ENCODE results near the gene KCTD7.
"Not testable (repeated sequence)": the region's sequence is repeated elsewhere in the genome, so short reads cannot be mapped to it uniquely, and the experiment has no call there.

KCTD7 gene

GRCh38 chr7:66628361-66629221 lies at the start of gene KCTD7:
TSS of gene KCTD7 (plus strand) at chr7:66628881. CDS start at chr7:66629065, 184 bp downstream.
- peak; percentile 94 for DNase-seq

GRCh38 chr7:66580380-66580779 lies 48.3 kb upstream of the KCTD7 start:
- DNase-seq = not testable (repeated sequence)

- not testable (repeated sequence) for DNase-seq
Measured at GRCh38 chr7:66582816-66583489, 45.7 kb upstream of the KCTD7 start.

- no peak for DNase-seq
Measured at GRCh38 chr7:66583490-66584110, 45.1 kb upstream of the KCTD7 start.

- DNase-seq = no peak
Measured at GRCh38 chr7:66586181-66586580, 42.5 kb upstream of the KCTD7 start.

GRCh38 chr7:66588226-66588625 lies 40.5 kb upstream of the KCTD7 start:
- not testable (repeated sequence) for DNase-seq

- not testable (repeated sequence) for DNase-seq
Measured at GRCh38 chr7:66588856-66589570, 39.7 kb upstream of the KCTD7 start.

GRCh38 chr7:66590302-66591057 lies 38.2 kb upstream of the KCTD7 start:
- not testable (repeated sequence) for DNase-seq

GRCh38 chr7:66591058-66591798 lies 37.5 kb upstream of the KCTD7 start:
- DNase-seq = not testable (repeated sequence)

GRCh38 chr7:66591799-66592596 lies 36.7 kb upstream of the KCTD7 start:
- peak; percentile 76 for DNase-seq

GRCh38 chr7:66592597-66593146 lies 36.0 kb upstream of the KCTD7 start:
- DNase-seq = not testable (repeated sequence)

GRCh38 chr7:66594082-66594481 lies 34.6 kb upstream of the KCTD7 start:
- not testable (repeated sequence) for DNase-seq

GRCh38 chr7:66597461-66597860 lies 31.2 kb upstream of the KCTD7 start:
- DNase-seq = no peak

- DNase-seq = no peak
Measured at GRCh38 chr7:66602159-66602558, 26.5 kb upstream of the KCTD7 start.

GRCh38 chr7:66604198-66604597 lies 24.5 kb upstream of the KCTD7 start:
- DNase-seq = no peak

- not testable (repeated sequence) for DNase-seq
Measured at GRCh38 chr7:66606540-66607291, 22.0 kb upstream of the KCTD7 start.

GRCh38 chr7:66609176-66609575 lies 19.5 kb upstream of the KCTD7 start:
- no peak for DNase-seq

GRCh38 chr7:66614596-66614995 lies 14.1 kb upstream of the KCTD7 start:
- not testable (repeated sequence) for DNase-seq

GRCh38 chr7:66615699-66616098 lies 13.0 kb upstream of the KCTD7 start:
- no peak for DNase-seq
